ENCODE data around the gene FBXW5.

FBXW5 gene

DNA sequence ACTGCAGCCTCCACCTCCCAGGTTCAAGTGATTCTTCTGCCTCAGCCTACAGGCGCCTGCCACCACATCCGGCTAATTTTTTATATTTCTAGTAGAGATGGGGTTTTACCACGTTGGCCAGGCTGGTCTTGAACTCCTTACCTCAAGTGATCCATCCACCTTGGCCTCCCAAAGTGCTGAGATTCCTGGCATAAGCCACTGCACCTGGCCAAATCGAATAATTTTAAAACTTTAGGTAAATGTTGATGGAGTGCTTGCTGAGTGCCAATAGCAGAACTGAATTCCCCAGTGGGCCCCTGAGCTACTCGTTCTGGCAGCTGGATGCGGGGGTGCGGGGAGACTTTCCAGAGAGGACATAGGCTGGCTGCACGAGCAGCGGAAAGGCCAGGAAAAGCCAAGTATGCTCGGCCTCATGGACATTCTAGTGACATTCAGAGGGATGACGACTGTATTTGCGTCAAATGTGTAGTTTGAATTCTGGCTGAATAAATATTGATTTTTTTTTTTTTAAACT is 41.4 kb downstream of the FBXW5 start:
- no peak for DNase-seq

- no peak for DNase-seq
Measured at GRCh38 chr9:136902259-136902821, 42.2 kb downstream of the FBXW5 start.

DNA sequence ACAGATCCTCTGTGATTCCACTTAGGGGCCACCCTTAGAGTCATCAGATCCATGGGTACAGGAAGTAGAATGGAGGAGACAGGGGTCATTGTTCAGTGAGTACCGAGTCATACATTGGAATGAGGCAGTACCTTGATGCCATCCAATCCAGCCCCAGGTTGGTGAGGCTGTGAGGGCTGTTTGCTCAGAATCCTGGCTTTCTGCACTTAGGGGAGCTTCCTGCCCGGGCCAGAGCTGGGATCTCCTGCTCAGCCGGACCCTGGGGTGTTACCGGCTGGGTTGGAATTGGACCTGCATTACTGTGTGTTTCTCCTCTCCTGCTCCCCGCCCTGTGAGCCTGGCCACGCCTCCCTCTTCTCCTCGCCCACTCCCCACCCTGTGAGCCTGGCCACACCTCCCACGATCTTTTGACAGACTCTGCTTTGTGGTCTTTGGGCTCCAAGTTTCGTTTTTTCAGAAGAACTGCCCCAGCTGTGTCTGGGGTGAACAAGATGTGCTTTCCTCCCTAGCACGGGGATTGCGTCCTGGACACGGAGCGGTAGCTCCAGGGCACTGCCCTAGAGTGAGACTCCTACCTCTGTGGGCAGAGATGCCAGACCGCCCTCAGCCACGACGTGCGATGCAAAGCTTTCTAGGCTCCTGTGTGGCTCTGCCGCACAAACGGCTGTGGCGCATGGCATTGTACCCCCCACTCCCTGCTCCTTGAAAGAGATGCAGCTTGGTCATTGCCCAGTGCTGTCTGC is 42.9 kb downstream of the FBXW5 start:
- no peak for DNase-seq

GRCh38 chr9:136900988-136901515 is 43.5 kb downstream of the FBXW5 start:
- no peak for DNase-seq

GRCh38 chr9:136900556-136900955 is 44.0 kb downstream of the FBXW5 start:
- no peak for DNase-seq

- no peak for DNase-seq
Measured at GRCh38 chr9:136899196-136899595, 45.3 kb downstream of the FBXW5 start.

DNA sequence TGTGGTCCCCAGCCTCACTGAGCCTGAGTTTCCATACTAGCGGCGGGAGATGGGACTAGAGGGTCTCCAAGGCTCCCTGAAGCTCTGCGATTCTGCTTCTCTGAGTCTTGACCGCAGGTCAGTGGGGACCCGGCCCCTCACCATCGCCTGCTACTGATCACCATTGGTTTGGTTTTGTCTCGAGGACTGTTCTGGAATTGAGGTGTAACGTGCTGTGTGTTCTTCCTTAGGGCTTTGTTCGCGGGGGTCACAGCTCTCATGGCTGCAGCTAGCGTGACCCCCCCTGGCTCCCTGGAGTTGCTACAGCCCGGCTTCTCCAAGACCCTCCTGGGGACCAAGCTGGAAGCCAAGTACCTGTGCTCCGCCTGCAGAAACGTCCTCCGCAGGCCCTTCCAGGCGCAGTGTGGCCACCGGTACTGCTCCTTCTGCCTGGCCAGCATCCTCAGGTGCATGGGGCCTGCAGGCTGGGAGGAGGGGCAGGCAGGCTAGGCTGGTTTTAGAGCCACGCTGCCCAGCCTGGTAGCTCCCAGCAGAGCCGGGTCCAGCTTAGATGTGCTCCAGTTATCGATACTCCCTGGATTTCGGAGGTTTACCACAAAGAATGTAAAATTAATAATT is 45.9 kb downstream of the FBXW5 start:
- DNase-seq: no peak

GRCh38 chr9:136896027-136896426 is 48.5 kb downstream of the FBXW5 start:
- no peak for DNase-seq

DNA sequence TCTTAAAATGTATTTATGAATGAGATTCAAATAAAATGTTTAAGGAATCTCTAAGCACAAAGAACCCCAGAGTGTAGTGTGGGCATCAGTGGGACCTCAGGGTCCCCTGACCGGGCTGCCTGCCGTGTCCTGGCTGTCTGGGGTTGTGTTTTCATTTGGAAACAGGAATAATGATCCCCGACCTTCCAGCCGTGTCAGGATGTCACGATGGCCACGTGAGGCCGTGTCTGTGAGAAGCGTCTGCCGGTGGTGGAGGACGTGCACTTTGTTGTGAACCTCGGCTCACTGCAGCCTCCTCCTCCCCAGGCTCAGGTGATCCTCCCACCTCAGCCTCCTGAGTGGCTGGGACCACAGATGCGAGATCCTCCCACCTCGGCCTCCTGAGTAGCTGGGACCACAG is 53.9 kb downstream of the FBXW5 start:
- DNase-seq: no peak

All from Kasumi-1 (cell line).